Umbilical cord (tissue), 2 donors: ENCODE data around the gene CCDC60. TPM values are rescaled to one million over a fixed set of nuclear protein-coding genes. Genes with fewer than 3 reads are reported as not detected.
A peak's percentile ranks its signal among the peaks of the same experiment; 100 is the strongest.

Experiments used
- DNase-seq: peaks from one replicate; pipeline ENCODE4 v3.0.0-alpha.2; 2015; ENCODE audit warnings: low spot score
- total RNA-seq: library from RNA; depleted of rRNA; stranded (reverse); fragments of >200 nt; gene quantifications from one replicate; pipeline ENCODE4 v1.2.3, GENCODE V29; 2014; ENCODE audit warnings: low replicate concordance; ENCODE audit not compliant: insufficient read depth

CCDC60 gene
- total RNA-seq, 1 donor from 2014 or later, result 5.1 TPM

GRCh38 chr12:119446459-119446858, 111.9 kb downstream of the CCDC60 start:
- DNase-seq, result peak; percentile 8

DNA sequence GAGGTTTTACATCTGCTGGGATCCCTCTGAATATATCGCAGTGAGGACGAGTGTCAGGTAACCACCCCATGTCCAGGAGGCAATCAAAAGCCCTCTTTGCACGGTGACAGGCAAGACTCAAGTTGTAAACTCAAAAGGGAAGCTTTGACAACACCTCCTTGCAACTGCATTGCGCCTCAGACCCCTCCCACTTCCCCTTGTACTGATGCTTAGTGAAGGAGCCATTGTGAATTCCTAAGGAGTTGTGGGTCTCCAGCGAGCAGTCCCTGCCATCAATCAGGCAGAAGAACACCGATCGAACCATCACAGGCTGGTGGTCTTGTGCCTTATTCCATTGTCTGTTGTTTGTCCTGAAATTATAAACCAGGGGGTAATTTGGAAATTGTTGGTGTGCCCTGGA, 112.6 kb downstream of the CCDC60 start:
- DNase-seq, result no peak

- no peak for DNase-seq
Measured at GRCh38 chr12:119447618-119448017, 113.1 kb downstream of the CCDC60 start.

DNA sequence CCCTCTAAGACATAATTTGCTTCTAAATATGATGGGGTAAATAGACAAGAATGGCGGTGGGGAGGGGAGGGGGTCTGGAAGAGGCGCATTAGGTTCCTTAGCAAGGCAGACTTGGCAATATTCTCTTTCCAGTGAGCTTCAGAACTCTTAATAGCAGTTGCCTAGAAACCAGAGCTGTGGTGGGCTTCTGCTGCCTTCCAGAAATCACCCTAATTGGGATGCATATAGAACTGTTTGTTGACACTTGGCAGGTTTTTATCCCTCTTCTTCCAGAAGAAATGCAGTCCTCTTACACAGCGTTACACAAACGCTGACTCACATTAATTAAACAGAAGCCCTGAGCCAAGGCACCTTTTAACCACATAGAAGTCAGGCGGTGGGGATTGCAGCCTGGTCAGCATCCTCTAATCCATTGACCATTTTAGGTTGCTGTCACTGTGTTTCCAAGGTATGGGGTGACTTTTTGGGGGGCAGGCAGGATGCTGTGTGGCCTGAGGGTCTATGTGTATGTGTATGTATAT, 114.1 kb downstream of the CCDC60 start:
- no peak for DNase-seq

DNA sequence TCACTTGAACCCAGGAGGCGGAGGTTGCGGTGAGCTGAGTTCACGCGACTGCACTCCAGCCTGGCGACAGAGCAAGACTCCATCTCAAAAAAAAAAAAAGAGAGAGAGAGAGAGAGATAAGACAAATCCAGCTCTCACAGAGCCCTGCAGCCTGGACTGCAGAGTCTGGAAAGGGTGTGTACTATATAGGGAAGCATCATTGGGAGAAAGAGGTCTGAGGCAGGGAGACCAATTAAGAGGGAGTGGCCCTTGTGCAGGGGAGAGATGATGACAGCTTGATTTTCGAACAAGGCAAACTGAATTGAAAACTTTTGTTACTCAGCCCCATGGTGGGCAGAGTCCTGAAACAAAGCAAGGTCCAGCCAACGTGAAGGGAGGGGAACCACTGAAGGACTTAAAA, 116.2 kb downstream of the CCDC60 start:
- no peak for DNase-seq

- no peak for DNase-seq
Measured at GRCh38 chr12:119456824-119457223, 122.3 kb downstream of the CCDC60 start.

DNA sequence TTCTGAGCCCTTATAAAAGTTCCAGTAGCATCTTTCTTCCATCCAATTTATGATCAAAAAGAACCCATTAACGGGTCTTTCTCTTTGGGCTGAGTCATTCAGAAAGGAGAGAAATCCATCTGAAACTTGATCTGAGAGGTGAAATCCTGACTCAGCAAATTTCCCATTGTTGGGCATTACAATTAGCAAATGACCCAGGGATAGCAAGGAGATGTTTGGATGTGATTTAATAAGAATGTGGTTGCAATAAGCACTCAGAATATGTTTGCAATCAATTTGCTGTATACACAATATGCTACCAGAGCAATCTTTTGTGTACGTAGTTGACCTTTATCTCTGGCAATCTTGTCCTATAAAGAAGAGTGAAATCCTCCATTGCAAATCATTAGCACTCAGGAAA, 122.7 kb downstream of the CCDC60 start:
- DNase-seq, result no peak

DNA sequence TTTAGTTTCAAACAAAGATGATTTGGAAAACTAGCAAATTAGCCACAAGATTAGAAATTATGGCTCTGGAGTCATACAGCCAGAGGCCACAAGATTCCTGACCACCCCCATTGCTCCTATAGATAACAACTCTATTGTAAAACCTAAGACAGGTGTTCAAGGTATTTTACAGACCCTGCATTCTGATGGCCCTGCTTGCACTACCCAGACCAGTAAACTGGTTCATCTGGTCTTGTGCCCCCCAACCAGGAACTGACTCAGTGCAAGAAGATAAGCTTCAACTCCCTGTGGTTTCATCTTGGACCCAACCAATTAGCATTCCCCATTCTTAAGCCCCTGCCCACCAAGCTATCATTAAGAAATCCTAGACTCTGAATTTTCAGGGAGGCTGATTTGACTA, 125.0 kb downstream of the CCDC60 start:
- DNase-seq, result no peak

GRCh38 chr12:119460876-119461275, 126.3 kb downstream of the CCDC60 start:
- DNase-seq, result no peak

DNA sequence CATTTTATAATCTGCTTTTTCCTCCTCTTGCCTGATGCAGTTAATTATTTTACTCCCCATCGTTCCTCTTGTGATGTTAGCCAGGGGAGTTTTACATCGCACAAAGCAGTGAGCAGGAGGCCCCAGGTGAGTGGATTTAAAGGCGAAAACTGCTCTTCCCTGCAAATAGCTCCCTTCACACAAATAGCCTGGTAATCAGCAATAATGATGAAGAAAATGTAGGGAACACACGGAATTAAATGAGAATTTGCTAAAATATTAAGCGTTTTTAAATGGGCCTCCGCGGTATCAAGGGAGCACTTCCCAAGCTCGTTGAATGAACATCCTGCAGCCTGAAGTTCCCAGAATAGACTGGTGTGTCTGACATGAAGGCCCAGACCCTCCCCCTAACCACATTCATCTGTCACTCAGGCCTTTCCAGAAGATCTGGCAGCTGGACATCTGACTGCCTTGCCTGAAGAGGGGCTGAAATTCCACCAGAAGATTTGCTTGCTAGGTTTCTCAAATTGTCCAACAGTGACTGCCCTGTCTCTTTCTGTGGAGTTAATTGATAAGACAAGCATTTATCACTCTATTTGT, 127.2 kb downstream of the CCDC60 start:
- no peak for DNase-seq

DNA sequence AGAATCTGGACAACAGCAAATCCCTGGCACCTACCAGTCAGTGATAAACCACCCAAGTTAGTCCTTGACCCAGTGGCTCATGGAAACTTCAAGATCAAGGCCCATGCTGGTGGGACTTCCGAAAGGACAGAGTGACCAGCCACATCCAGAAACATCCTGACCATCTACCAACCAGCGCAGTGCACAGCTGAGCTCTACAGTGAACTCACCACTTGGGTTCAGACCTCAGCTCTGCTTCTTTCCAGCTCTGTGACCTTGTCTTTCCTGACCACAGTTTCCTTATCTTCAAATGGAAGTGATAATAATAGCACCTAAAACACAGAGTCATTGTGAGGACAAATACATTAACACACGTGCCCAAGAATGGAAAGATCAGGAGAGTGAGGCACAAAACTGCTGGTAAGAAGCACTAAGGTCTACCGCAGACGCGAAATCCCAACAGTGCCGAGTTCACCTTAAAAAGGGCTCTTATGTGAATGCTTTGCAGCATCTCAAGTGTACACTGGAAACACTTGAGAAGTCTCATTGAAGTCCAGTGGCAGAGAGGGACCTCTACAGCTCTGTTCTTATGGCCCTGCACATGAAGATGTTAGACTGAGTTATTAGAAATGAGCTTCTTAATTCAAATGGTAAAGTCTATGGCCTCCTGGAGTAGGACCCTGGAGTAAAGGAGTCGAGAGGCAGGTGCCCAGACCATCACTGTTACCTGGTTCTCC, 128.8 kb downstream of the CCDC60 start:
- no peak for DNase-seq

DNA sequence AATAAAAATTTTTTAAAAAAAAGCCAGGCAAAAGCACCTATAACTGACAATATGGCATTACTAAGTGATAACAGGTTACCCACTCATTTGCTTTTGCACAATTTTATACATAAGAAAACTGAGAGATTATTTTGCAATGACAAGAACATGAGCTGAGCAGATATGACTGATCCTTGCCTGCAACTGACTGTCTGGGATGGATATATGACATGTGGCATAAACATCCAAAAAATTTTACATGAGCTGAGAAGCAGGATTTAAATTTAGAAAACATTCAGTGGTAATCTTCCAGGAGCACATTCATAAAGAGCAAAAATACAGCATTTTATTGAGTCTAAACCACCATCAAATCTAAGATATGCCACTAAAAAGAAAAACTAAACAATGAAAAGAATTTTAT, 133.8 kb downstream of the CCDC60 start:
- DNase-seq, result no peak

DNA sequence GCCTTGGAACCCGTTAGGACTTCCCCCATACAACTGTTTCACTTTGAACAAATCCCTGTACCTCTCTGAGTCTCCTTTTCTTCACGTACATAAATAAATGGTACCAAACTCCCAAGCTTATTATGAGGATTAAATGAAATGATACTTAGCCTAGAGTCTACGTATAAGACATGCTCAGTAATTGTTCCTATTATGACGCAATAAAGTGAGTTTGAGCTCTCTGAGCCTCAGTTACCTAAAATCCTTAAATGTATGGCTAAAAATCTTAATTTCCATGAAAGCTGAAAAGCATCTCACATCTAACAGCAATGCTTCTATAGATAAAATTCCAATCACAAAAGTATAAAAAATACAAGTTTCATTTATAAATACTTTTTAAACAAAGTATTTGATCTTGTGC, 141.1 kb downstream of the CCDC60 start:
- no peak for DNase-seq

DNA sequence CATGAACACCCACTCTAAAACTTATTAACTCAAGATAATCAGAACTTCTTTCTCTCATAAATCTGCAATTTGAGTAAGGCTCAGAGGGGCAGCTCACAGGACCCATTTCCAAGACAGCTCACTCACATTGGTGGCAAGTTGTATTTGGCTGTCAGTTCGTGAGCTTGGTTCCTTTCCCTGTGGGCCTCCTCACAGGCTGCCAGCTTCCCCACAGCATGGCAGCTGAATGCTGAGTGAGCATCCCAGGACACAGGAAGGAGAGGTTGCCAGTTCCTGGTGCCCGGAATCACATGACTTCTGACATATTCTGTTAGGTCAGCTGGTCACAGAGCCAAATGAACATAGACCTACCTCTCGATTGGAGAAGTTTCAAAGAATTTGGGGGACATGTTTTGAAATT, 142.4 kb downstream of the CCDC60 start:
- DNase-seq, result no peak

DNA sequence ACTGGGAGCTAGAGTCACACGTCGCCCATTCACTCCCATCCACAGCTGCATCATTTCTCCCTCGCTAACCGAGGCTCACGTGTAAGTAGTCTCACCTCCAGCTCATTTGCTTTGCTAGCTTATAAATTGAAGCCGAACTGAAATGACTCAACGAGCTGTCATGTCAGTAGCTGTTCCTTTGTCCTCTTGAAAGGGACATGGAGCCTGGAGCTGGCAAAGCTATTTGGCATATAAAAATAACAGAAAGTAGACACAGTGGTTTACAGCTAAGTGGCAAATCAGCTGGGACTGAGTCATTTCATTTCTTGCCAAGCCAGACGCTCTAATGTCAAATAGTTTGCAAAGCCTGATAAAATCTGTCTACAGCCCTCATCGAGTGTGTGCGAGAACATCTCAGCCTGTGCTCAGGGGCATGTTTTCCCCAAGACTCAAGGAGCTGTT, 144.6 kb downstream of the CCDC60 start:
- DNase-seq, result peak; percentile 6

DNA sequence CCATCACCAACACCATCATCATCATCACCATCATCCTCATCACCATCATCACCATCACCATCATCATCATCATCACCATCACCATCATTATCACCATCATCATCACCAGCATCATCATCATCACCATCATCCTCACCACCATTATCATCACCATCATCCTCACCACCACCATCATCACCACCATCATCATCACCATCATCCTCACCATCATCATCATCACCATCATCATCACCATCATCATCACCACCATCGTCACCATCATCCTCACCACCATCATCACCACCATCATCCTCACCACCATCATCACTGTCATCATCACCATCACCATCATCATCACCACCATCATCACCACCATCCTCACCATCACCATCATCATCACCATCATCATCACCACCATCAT, 146.0 kb downstream of the CCDC60 start:
- no peak for DNase-seq

GRCh38 chr12:119486599-119487154, 152.1 kb downstream of the CCDC60 start:
- no peak for DNase-seq

DNA sequence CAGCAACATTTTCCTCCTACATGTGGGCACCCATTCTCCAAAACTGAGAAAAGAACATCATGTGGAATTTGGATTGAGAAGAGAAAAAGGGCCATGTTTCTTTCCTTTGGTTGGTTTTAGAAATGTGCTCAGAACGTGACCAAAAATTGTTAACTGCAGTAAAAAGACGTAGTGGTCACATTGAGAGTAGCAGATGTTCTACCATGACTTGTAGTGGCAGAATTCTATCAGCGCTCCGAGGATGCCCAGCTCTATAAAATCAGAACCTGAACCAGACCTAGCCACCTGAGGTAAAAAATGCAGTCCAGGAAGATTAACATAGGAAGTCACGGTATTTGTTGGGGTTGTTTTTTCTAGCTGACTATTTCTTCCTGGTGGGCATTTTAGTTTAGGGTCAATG, 157.3 kb downstream of the CCDC60 start:
- DNase-seq, result no peak

GRCh38 chr12:119500209-119500608, 165.7 kb downstream of the CCDC60 start:
- DNase-seq, result no peak

DNA sequence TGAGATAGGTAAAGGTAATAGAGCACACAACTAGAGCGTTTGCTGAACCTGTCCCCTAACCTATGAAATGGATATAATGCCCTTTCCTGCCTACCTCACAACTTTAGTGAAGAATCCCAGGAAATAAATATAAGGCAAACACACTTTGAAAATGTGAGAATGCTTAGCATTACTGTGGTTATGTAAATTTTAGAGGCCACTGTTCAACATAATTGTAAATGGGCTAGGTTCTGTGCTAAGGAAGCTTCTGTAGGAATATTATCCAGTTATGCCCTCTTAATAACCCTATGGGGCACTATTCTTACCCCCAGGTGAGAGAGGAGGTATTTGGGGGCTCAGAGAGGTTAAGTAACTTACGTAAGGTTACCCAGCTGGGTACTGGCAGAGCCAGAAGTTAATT, 166.5 kb downstream of the CCDC60 start:
- DNase-seq, result no peak

GRCh38 chr12:119505001-119505400, 170.5 kb downstream of the CCDC60 start:
- DNase-seq, result no peak

DNA sequence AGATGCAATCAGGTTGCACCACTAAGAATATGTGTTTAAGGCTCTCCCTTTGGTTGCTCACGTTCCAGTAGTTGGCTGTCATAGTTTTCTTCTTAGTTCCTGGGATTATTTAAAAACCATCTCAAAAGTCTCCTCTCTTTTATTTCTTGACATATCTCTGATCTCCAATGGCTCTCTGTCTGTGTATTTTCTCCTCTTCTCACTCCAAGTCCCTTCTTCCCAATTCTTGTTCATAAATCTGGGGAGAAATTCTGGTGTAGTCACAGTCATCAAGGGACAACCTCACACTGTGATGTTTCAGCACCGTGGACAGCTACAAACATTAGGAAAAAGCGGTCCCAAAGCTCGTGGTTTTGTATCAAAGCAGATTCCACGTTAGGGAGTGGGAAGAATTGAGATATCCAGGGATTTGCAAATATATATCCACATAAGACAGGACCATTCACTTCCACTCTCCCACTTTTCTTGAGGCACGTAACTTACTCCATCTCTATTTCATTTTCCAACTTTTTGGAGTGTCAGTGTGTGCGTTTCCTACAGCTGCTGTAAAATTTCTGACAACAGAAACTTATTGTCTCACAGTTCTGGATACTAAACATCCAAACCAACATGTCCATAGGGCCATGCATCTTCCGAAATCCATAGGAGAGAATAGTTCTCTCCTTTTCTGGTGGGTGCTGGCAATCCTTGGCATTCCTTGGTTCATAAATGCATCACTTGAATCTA, 178.4 kb downstream of the CCDC60 start:
- DNase-seq, result peak; percentile 15
